H9 (cell line): Measurements from ENCODE around the gene RHEBL1. TPM values are rescaled to one million over a fixed set of nuclear protein-coding genes. Genes with fewer than 3 reads are reported as not detected.

Source experiments
- DNase-seq: peaks from one replicate; pipeline ENCODE4 v3.0.0-alpha.2; 2017
- H2AFZ ChIP-seq: one replicate; pipeline ENCODE4 v1.6.1; 2013; ENCODE audit warnings: mild to moderate bottlenecking, low read length, control low read depth, moderate library complexity
- H2AK5ac ChIP-seq: 2 replicates; pipeline ENCODE4 v1.6.1; 2013; ENCODE audit warnings: low read length, control low read depth, mixed read lengths; ENCODE audit not compliant: insufficient read length
- H2BK120ac ChIP-seq: one replicate; pipeline ENCODE4 v1.6.1; 2013; ENCODE audit warnings: low read depth, mild to moderate bottlenecking, low read length, control low read depth, inconsistent platforms; ENCODE audit not compliant: poor library complexity, severe bottlenecking
- H2BK12ac ChIP-seq: 2 replicates; pipeline ENCODE4 v1.6.1; 2013; ENCODE audit warnings: low read length, control low read depth, mixed read lengths, low read depth; ENCODE audit not compliant: insufficient read length
- H2BK15ac ChIP-seq: 2 replicates; pipeline ENCODE4 v1.6.1; 2013; ENCODE audit warnings: low read depth, low read length, control low read depth
- H2BK20ac ChIP-seq: one replicate; pipeline ENCODE4 v1.6.1; 2013; ENCODE audit warnings: low read depth, mild to moderate bottlenecking, low read length, control low read depth, inconsistent platforms; ENCODE audit not compliant: poor library complexity, severe bottlenecking
- H2BK5ac ChIP-seq: 2 replicates; pipeline ENCODE4 v1.6.1; 2013; ENCODE audit warnings: low read length, control low read depth, mixed read lengths; ENCODE audit not compliant: insufficient read length
- H3K14ac ChIP-seq: 2 replicates; pipeline ENCODE4 v1.6.1; 2013; ENCODE audit warnings: low read length, control low read depth; ENCODE audit not compliant: insufficient read depth
- H3K18ac ChIP-seq: 2 replicates; pipeline ENCODE4 v1.6.1; 2013; ENCODE audit warnings: low read depth, mild to moderate bottlenecking, mixed read lengths, low read length, control low read depth; ENCODE audit not compliant: insufficient read length
- H3K23ac ChIP-seq: 2 replicates; pipeline ENCODE4 v1.6.1; 2013; ENCODE audit warnings: low read length, control low read depth, mixed read lengths, low read depth; ENCODE audit not compliant: insufficient read length
- H3K23me2 ChIP-seq: 2 replicates; pipeline ENCODE4 v1.6.1; 2013; ENCODE audit warnings: low read depth, mild to moderate bottlenecking, mixed read lengths, low read length, control low read depth; ENCODE audit not compliant: insufficient read length, poor library complexity, severe bottlenecking
- H3K27ac ChIP-seq: 2 replicates; pipeline ENCODE4 v1.5.1; 2013; ENCODE audit warnings: low read length, control low read depth, mixed read lengths, low read depth; ENCODE audit not compliant: insufficient read length
- H3K27me3 ChIP-seq: 2 replicates; pipeline ENCODE4 v1.6.1; 2013; ENCODE audit warnings: low read length, control low read depth, inconsistent platforms; ENCODE audit not compliant: insufficient read depth
- H3K4ac ChIP-seq: 2 replicates; pipeline ENCODE4 v1.6.1; 2013; ENCODE audit warnings: low read depth, mild to moderate bottlenecking, control low read depth, inconsistent platforms, low read length, moderate library complexity
- H3K4me1 ChIP-seq: 2 replicates; pipeline ENCODE4 v1.6.1; 2013; ENCODE audit warnings: low read length, control low read depth, inconsistent platforms; ENCODE audit not compliant: insufficient read depth
- H3K4me2 ChIP-seq: 2 replicates; pipeline ENCODE4 v1.6.1; 2013; ENCODE audit warnings: low read length, control low read depth, mixed read lengths; ENCODE audit not compliant: insufficient read length, insufficient read depth
- H3K56ac ChIP-seq: 2 replicates; pipeline ENCODE4 v1.6.1; 2013; ENCODE audit warnings: low read depth, mild to moderate bottlenecking, mixed read lengths, low read length, control low read depth; ENCODE audit not compliant: insufficient read length
- H3K79me1 ChIP-seq: 2 replicates; pipeline ENCODE4 v1.6.1; 2013; ENCODE audit warnings: low read depth, mild to moderate bottlenecking, moderate library complexity, low read length, control low read depth, inconsistent platforms; ENCODE audit not compliant: insufficient read depth, poor library complexity, severe bottlenecking
- H3K79me2 ChIP-seq: 2 replicates; pipeline ENCODE4 v1.6.1; 2013; ENCODE audit warnings: low read length, control low read depth, inconsistent platforms; ENCODE audit not compliant: insufficient read depth
- H3K9ac ChIP-seq: 2 replicates; pipeline ENCODE4 v1.6.1; 2013; ENCODE audit warnings: low read length, control low read depth, mixed read lengths; ENCODE audit not compliant: insufficient read length; ENCODE audit errors: extremely low read depth
- H3K9me3 ChIP-seq: one replicate; pipeline ENCODE4 v1.6.1; 2013; ENCODE audit warnings: low read depth, low read length, inconsistent platforms; ENCODE audit not compliant: control insufficient read depth
- H3T11ph ChIP-seq: one replicate; pipeline ENCODE4 v1.6.1; 2013; ENCODE audit warnings: mild to moderate bottlenecking, low read length, control low read depth, inconsistent platforms
- H4K20me1 ChIP-seq: one replicate; pipeline ENCODE4 v1.6.1; 2013; ENCODE audit not compliant: control insufficient read depth, insufficient read length, insufficient read depth
- H4K5ac ChIP-seq: 2 replicates; pipeline ENCODE4 v1.6.1; 2013; ENCODE audit warnings: low read depth, mild to moderate bottlenecking, mixed read lengths, low read length, control low read depth; ENCODE audit not compliant: insufficient read length
- H4K8ac ChIP-seq: replicated peaks from 2 replicates; pipeline ENCODE4 v1.6.1; 2013; ENCODE audit warnings: low read length, control low read depth, mixed read lengths, low read depth; ENCODE audit not compliant: insufficient read length
- H4K91ac ChIP-seq: 2 replicates; pipeline ENCODE4 v1.6.1; 2013; ENCODE audit warnings: low read depth, mild to moderate bottlenecking, moderate library complexity, mixed read lengths, low read length, control low read depth; ENCODE audit not compliant: insufficient read length
- H3K27ac Mint-ChIP-seq, 3 experiments: 2 replicates in 2 of 3; 3 replicates in 1 of 3; pipeline ENCODE4 v1.8.0; 2020 to 2021; ENCODE audit warnings: mixed read lengths in 3 of 3, mild to moderate bottlenecking in 1 of 3, moderate library complexity in 1 of 3
- H3K27me3 Mint-ChIP-seq: 2 replicates; pipeline ENCODE4 v1.8.0; 2021; ENCODE audit warnings: low read depth, mild to moderate bottlenecking, moderate library complexity, mixed read lengths
- H3K36me3 Mint-ChIP-seq, 3 experiments: 2 replicates in 2 of 3; 3 replicates in 1 of 3; pipeline ENCODE4 v1.8.0; 2020 to 2021; ENCODE audit warnings: low read depth in 3 of 3, mixed read lengths in 3 of 3; ENCODE audit not compliant: insufficient read depth in 1 of 3
- H3K4me1 Mint-ChIP-seq, 2 experiments: 2 replicates each; pipeline ENCODE4 v1.8.0; 2020; ENCODE audit warnings: mixed read lengths in 2 of 2
- H3K4me3 Mint-ChIP-seq, 2 experiments: 2 replicates in 1 of 2; 3 replicates in 1 of 2; pipeline ENCODE4 v1.8.0; 2020 to 2021; ENCODE audit warnings: mild to moderate bottlenecking in 2 of 2, mixed read lengths in 2 of 2, moderate library complexity in 1 of 2
- H3K9me3 Mint-ChIP-seq, 2 experiments: 2 replicates in 1 of 2; 3 replicates in 1 of 2; pipeline ENCODE4 v1.8.0; 2020; ENCODE audit warnings: mild to moderate bottlenecking in 2 of 2, mixed read lengths in 2 of 2, moderate library complexity in 1 of 2
- CTCF ChIP-seq: fragments of 200-600 bp; sonication (generic); conservative IDR thresholded peaks from 3 replicates; pipeline ENCODE4 v1.8.0; 2021; ENCODE audit warnings: antibody characterized with exemption, mild to moderate bottlenecking
- WGBS: extraction: QIAGEN DNeasy Blood & Tissue Kit; methylation state at CpG from one replicate; pipeline ENCODE4 v1.1.7; 2013; ENCODE audit warnings: missing lambda C conversion rate, low lambda C conversion rate, mixed read lengths; ENCODE audit not compliant: insufficient read length; ENCODE audit errors: extremely low coverage; 5-methylcytosine and 5-hydroxymethylcytosine counted together
- total RNA-seq: library from RNA; stranded (reverse); gene quantifications from 2 replicates; pipeline ENCODE4 v1.2.1, GENCODE V29; 2021

The RHEBL1 gene
- total RNA-seq, 1 experiment from 2014 or later, result 4.0 TPM

GRCh38 chr12:49034286-49034622 lies 35.5 kb downstream of the RHEBL1 start:
- Histone ChIP-seq H3K4me1 (no peaks in the 10 kb centered on the region), H3K23me2 (no peaks in the 10 kb centered on the region), H3K56ac (no peak overlapping the region), H3K18ac (no peak overlapping the region), H3K4ac (no peak overlapping the region), H3K9ac (no peak overlapping the region), H4K5ac (no peak overlapping the region), H3K27ac (no peak overlapping the region), H2BK12ac (no peak overlapping the region), H2BK15ac (no peak overlapping the region), H3K23ac (no peak overlapping the region), H3K9me3 (no peaks in the 10 kb centered on the region), H3K79me2 (no peaks in the 10 kb centered on the region), H3K4me2 (no peak overlapping the region), H2BK20ac (no peak overlapping the region), H3K14ac (no peak overlapping the region), H3K79me1 (no peaks in the 10 kb centered on the region), H2AK5ac (no peak overlapping the region), H3T11ph (no peak overlapping the region), H4K8ac (no peak overlapping the region), H2AFZ (no peak overlapping the region), H3K27me3 (no peaks in the 10 kb centered on the region), H2BK5ac (no peak overlapping the region), H4K20me1 (no peaks in the 10 kb centered on the region), H4K91ac (no peak overlapping the region), H2BK120ac (no peak overlapping the region)
- Mint-ChIP-seq H3K4me1 (no peaks in the 10 kb centered on the region), H3K27me3 (no peaks in the 10 kb centered on the region), H3K36me3 (peaks cover 35 to 89% (median 85%) of the 10 kb centered on the region in 3 experiments; a peak in 6 of 7 replicates), H3K27ac (no peak overlapping the region), H3K9me3 (no peaks in the 10 kb centered on the region), H3K4me3 (no peak overlapping the region)
- WGBS, result no CpG with 5 or more reads among the region's 4 CpGs
- DNase-seq, result no peak
- TF ChIP-seq CTCF, result no peak
